PC-9 (cell line): Measurements from ENCODE around the gene SCAI.

Experiments
- EZH2 ChIP-seq: fragments of 200-600 bp; sonication (generic); IDR thresholded peaks from 2 replicates; pipeline ENCODE4 v1.8.0; 2017; ENCODE audit warnings: antibody characterized with exemption, low read depth
- TF ChIP-seq, protein P1 (sequence below): fragments of 200-600 bp; sonication (generic); conservative IDR thresholded peaks from 2 replicates; pipeline ENCODE4 v1.6.1; 2017; ENCODE audit warnings: mixed run types, antibody characterized with exemption, mild to moderate bottlenecking, moderate library complexity

DNA sequence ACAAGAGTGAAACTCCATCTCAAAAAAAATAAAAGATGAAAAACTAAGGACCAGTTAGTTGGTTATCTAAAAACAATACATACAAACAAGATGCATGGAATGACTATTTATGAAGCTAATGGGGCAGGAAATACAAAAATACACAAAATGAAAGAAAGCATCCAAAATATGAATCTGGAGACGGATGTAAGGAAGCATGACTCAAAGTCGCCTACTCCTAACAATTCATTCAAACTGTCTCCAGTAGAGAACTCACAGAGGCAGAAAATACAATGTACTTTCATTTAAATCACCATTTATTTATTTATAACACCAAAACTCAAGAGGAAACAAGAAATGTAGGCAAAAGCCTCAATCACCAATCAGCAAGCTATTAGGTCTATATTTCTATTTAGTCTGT is 68.4 kb downstream of the SCAI start:
- TF ChIP-seq, protein P1, sequence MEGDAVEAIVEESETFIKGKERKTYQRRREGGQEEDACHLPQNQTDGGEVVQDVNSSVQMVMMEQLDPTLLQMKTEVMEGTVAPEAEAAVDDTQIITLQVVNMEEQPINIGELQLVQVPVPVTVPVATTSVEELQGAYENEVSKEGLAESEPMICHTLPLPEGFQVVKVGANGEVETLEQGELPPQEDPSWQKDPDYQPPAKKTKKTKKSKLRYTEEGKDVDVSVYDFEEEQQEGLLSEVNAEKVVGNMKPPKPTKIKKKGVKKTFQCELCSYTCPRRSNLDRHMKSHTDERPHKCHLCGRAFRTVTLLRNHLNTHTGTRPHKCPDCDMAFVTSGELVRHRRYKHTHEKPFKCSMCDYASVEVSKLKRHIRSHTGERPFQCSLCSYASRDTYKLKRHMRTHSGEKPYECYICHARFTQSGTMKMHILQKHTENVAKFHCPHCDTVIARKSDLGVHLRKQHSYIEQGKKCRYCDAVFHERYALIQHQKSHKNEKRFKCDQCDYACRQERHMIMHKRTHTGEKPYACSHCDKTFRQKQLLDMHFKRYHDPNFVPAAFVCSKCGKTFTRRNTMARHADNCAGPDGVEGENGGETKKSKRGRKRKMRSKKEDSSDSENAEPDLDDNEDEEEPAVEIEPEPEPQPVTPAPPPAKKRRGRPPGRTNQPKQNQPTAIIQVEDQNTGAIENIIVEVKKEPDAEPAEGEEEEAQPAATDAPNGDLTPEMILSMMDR, result no peak
- no peak for TF ChIP-seq EZH2
